HepG2 (cell line): Measurements from ENCODE around the gene TC2N. TPM values are rescaled to one million over a fixed set of nuclear protein-coding genes. Genes with fewer than 3 reads are reported as not detected.

ENCODE experiments used
- ATAC-seq: fragments of 200-7000 bp; cut with Tn5 transposase; 3 replicates; pipeline ENCODE4 v1.9.1; 2020; ENCODE audit warnings: mild to moderate bottlenecking, moderate library complexity
- BruUV-seq: library from RNA; stranded (reverse); fragments of 400-500 nt; replicated peaks from 2 replicates; lab custom pipeline; 2021; lab: Mats Ljungman, UMichigan
- CTCF ChIA-PET: fragments of 300-600 bp; formaldehyde crosslinking; extraction: SDS; loops from one replicate; lab custom pipeline; 2021; ENCODE audit warnings: low total read pairs, inconsistent platforms, low intra/inter-chr PET ratio; lab: Yijun Ruan, JAX
- POLR2A ChIA-PET: fragments of 350-600 bp; sonication (Branson Sonifier 250); formaldehyde crosslinking; loops from one replicate; lab custom pipeline; 2020; ENCODE audit warnings: antibody characterized with exemption, inconsistent platforms; lab: Yijun Ruan, JAX
- DNase-seq: peaks from one replicate; pipeline ENCODE4 v3.0.0-alpha.2; 2015; ENCODE audit warnings: low spot score
- FAIRE-seq: peaks from 3 replicates; lab custom pipeline; 2011; peaks lifted over from hg19 to GRCh38; lab: Jason Lieb, UNC
- H2AFZ ChIP-seq: one replicate; pipeline ENCODE4 v1.6.1; 2011; ENCODE audit warnings: low read length, inconsistent platforms
- H3K27ac ChIP-seq: fragments of 300-600 bp; 3 replicates; pipeline ENCODE4 v1.8.0; 2011; ENCODE audit warnings: mixed run types, mild to moderate bottlenecking, mixed read lengths, low read length, inconsistent platforms; ENCODE audit not compliant: insufficient read depth; ENCODE audit errors: extremely low read length
- H3K27me3 ChIP-seq, 2 experiments: fragments of 200-600 bp in 1 of 2; 2 replicates in 1 of 2; 3 replicates in 1 of 2; pipeline versions ENCODE4 v1.6.0 to v1.8.0; 2011; ENCODE audit warnings: low read length in 2 of 2, mild to moderate bottlenecking in 2 of 2, moderate library complexity in 2 of 2, inconsistent platforms in 1 of 2; ENCODE audit not compliant: insufficient read depth in 2 of 2, control insufficient read depth in 1 of 2
- H3K36me3 ChIP-seq, 2 experiments: fragments of 200-600 bp in 1 of 2; replicated peaks in 1 of 2; 2 replicates in 1 of 2; 3 replicates in 1 of 2; pipeline versions ENCODE4 v1.5.1 to v1.8.0; 2011; ENCODE audit warnings: low read length in 2 of 2, inconsistent platforms in 1 of 2; ENCODE audit not compliant: insufficient read depth in 2 of 2, control insufficient read depth in 1 of 2
- H3K4me1 ChIP-seq: 2 replicates; pipeline ENCODE4 v1.5.1; 2012; ENCODE audit warnings: low read length, inconsistent platforms; ENCODE audit not compliant: insufficient read depth
- H3K4me2 ChIP-seq: 2 replicates; pipeline ENCODE4 v1.6.0; 2011; ENCODE audit warnings: low read depth, low read length, inconsistent platforms
- H3K4me3 ChIP-seq, 3 experiments: fragments of 200-600 bp in 1 of 3; sonication (generic), shearing (Covaris generic) in 1 of 3; replicated peaks in 1 of 3; 2 replicates each; pipeline ENCODE4 v1.5.1; 2011 to 2016; ENCODE audit warnings: low read length in 3 of 3, inconsistent platforms in 2 of 3, low read depth in 2 of 3, mild to moderate bottlenecking in 2 of 3, control low read depth in 1 of 3, mixed read lengths in 1 of 3; ENCODE audit not compliant: insufficient read depth in 1 of 3
- H3K79me2 ChIP-seq: one replicate; pipeline ENCODE4 v1.6.1; 2011; ENCODE audit warnings: low read length, inconsistent platforms; ENCODE audit not compliant: insufficient read depth
- H3K9ac ChIP-seq: 2 replicates; pipeline ENCODE4 v1.6.0; 2011; ENCODE audit warnings: mild to moderate bottlenecking, low read depth, low read length, inconsistent platforms; ENCODE audit not compliant: insufficient read depth
- H3K9me3 ChIP-seq: 2 replicates; pipeline ENCODE4 v1.5.1; 2012; ENCODE audit warnings: mild to moderate bottlenecking, low read length
- H4K20me1 ChIP-seq: 2 replicates; pipeline ENCODE4 v1.6.0; 2011; ENCODE audit warnings: inconsistent platforms, mild to moderate bottlenecking, low read length, moderate library complexity; ENCODE audit not compliant: insufficient read depth
- ELK4 ChIP-seq: sonication (generic); formaldehyde crosslinking; IDR thresholded peaks from 2 replicates; pipeline ENCODE4 v1.9.0; 2021; ENCODE audit warnings: missing genetic modification reagents, borderline replicate concordance
- ERF ChIP-seq: IDR thresholded peaks from 2 replicates; pipeline ENCODE4 v1.6.1; 2018; ENCODE audit warnings: missing biosample characterization, missing genetic modification reagents
- KLF12 ChIP-seq: sonication (generic); formaldehyde crosslinking; IDR thresholded peaks from 2 replicates; pipeline ENCODE4 v1.4.0; 2020; ENCODE audit warnings: missing genetic modification reagents, borderline replicate concordance
- PHB2 ChIP-seq: fragments of 450-650 bp; IDR thresholded peaks from 2 replicates; pipeline ENCODE4 v1.6.1; 2018; ENCODE audit not compliant: partially characterized antibody
- PHF8 ChIP-seq: sonication (generic); formaldehyde crosslinking; IDR thresholded peaks from 2 replicates; pipeline ENCODE4 v1.5.0; 2020; ENCODE audit warnings: missing genetic modification reagents
- POGZ ChIP-seq: sonication (generic); formaldehyde crosslinking; IDR thresholded peaks from 2 replicates; pipeline ENCODE4 v1.4.0; 2020; ENCODE audit warnings: mild to moderate bottlenecking, missing genetic modification reagents
- SKI ChIP-seq: fragments of 450-650 bp; IDR thresholded peaks from one replicate; pipeline ENCODE4 v1.6.1; 2018; ENCODE audit warnings: mild to moderate bottlenecking; ENCODE audit not compliant: partially characterized antibody
- ZMAT5 ChIP-seq: sonication (generic); formaldehyde crosslinking; IDR thresholded peaks from 2 replicates; pipeline ENCODE4 v1.5.0; 2020; ENCODE audit warnings: mild to moderate bottlenecking, low read depth, missing genetic modification reagents, borderline replicate concordance
- ZSCAN22 ChIP-seq: sonication (generic); formaldehyde crosslinking; IDR thresholded peaks from 2 replicates; pipeline ENCODE4 v1.4.0; 2020; ENCODE audit warnings: mild to moderate bottlenecking, missing genetic modification reagents
- WGBS: methylation state at CpG from one replicate; pipeline ENCODE4 v1.1.6; 2017; ENCODE audit warnings: low lambda C conversion rate; 5-methylcytosine and 5-hydroxymethylcytosine counted together
- in situ Hi-C: cut with HindIII; loops from 2 replicates; pipeline ENCODE4 v1.10.0; 2017; ENCODE audit warnings: low pct_unique_long_range_greater_than_20kb; ENCODE audit not compliant: extremely low pct_ligation_motif_present
- intact Hi-C: fragments of 100-400 bp; cut with micrococcal nuclease; formaldehyde crosslinking; loops from one replicate; pipeline ENCODE4 v1.10.0; 2022; ENCODE audit not compliant: unreplicated experiment
- polyA plus RNA-seq, 8 experiments: library from polyadenylated mRNA; depleted of rRNA in 3 of 8; stranded (reverse) in 7 of 8; unstranded in 1 of 8; fragments of >200 nt; fragmentation: Illumina TruSeq in 4 of 8; extraction: Trizol in 4 of 8; gene quantifications; 2 replicates each; pipeline versions ENCODE4 v1.2.1 to v1.2.3, GENCODE V29; 2011 to 2016; ENCODE audit warnings: low read depth in 4 of 8, missing spikeins in 1 of 8, mixed read lengths in 1 of 8; ENCODE audit not compliant: insufficient read depth in 1 of 8
- total RNA-seq, 5 experiments: library from RNA; depleted of rRNA; stranded (reverse); fragments of >200 nt; fragmentation: Illumina TruSeq; extraction: Trizol; gene quantifications; 2 replicates each; pipeline ENCODE4 v1.2.3, GENCODE V29; 2016; ENCODE audit warnings: low read depth in 1 of 5
- TF ChIP-seq, protein P1 (sequence below): sonication (generic); formaldehyde crosslinking; IDR thresholded peaks from 2 replicates; pipeline ENCODE4 v1.4.0; 2020; ENCODE audit warnings: mild to moderate bottlenecking, missing genetic modification reagents

TC2N gene
- total and polyA plus RNA-seq, 2 of the 13 experiments (the other 11 are each of a cell fraction or from before 2014, with no cell fraction given): 0.03 TPM; not detected in 1

DNA sequence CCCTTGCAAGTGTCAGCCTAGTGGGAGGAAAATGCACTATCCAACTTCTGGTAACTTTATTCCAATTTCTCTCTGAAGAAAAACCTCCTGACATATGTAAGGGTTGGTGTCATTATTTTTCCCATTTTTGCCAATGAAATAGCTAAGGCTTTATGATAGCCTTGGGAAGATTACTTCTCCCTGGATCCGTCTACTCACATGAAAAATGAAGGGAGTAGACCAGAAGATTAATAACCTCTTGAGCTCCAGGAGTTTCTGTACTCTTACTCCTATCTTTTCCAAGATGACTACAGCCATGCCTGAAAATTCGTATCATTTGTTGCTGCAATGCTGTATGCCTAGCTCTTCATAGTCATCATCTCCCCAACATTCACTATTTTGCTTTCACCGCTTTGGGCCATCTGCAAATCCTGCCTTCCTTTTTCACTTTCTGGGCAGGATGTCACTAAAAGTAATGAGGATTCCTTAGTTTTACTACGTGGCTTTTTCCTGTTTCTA lies 18.8 kb downstream of the TC2N start:
- intact Hi-C loops: no loop called here
- H2AFZ ChIP-seq: no peak overlapping the region
- in situ Hi-C loops: no loop called here
- no peak overlapping the region for H3K4me3 ChIP-seq
- no peaks in the 10 kb centered on the region for H3K36me3 ChIP-seq
- H3K27ac ChIP-seq: no peak overlapping the region
- peaks cover 0 to 3% of the 10 kb centered on the region in 2 experiments; a peak in 1 of 5 replicates for H3K27me3 ChIP-seq
- H3K9me3 ChIP-seq: no peaks in the 10 kb centered on the region
- H3K4me1 ChIP-seq: no peaks in the 10 kb centered on the region
- no peak overlapping the region for H3K4me2 ChIP-seq
- FAIRE-seq (no peak), ATAC-seq (no peak), DNase-seq (no peak)
- BruUV-seq: no TSS peak
- TF ChIP-seq ZMAT5 (CRISPR knock-in tag) (no peak), PHB2 (no peak), ERF (CRISPR knock-in tag) (no peak), PHF8 (CRISPR knock-in tag) (no peak), ZSCAN22 (CRISPR knock-in tag) (no peak)
- ChIA-PET POLR2A (no interaction called here), CTCF (no interaction called here)
- H4K20me1 ChIP-seq: no peaks in the 10 kb centered on the region
- H3K79me2 ChIP-seq: no peaks in the 10 kb centered on the region
- H3K9ac ChIP-seq: no peak overlapping the region
- WGBS: 3% methylated on average over 4 of the region's 4 CpGs

DNA sequence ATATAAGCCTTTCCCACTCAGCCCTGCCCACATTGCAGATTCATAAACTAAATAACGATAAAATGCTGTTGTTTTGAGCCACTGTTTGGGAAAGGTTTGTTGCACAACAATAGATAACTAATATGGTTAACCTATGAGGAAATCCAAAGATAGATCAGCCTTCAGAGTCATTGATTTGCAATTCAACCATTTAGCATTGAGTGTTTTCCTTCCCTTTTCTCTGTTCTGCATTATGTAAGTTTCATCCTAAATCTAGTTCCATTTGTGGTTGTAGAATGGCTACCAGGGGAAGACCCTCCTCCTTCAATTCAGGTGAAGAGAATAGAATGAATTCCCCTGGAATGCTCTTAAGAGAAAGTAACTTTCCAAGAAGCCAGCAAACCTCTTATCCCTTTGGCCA lies 19.6 kb downstream of the TC2N start:
- no peak for TF ChIP-seq POGZ (CRISPR knock-in tag)
- no peak for TF ChIP-seq KLF12
- TF ChIP-seq ELK4 (CRISPR knock-in tag): no peak
- TF ChIP-seq, protein P1, sequence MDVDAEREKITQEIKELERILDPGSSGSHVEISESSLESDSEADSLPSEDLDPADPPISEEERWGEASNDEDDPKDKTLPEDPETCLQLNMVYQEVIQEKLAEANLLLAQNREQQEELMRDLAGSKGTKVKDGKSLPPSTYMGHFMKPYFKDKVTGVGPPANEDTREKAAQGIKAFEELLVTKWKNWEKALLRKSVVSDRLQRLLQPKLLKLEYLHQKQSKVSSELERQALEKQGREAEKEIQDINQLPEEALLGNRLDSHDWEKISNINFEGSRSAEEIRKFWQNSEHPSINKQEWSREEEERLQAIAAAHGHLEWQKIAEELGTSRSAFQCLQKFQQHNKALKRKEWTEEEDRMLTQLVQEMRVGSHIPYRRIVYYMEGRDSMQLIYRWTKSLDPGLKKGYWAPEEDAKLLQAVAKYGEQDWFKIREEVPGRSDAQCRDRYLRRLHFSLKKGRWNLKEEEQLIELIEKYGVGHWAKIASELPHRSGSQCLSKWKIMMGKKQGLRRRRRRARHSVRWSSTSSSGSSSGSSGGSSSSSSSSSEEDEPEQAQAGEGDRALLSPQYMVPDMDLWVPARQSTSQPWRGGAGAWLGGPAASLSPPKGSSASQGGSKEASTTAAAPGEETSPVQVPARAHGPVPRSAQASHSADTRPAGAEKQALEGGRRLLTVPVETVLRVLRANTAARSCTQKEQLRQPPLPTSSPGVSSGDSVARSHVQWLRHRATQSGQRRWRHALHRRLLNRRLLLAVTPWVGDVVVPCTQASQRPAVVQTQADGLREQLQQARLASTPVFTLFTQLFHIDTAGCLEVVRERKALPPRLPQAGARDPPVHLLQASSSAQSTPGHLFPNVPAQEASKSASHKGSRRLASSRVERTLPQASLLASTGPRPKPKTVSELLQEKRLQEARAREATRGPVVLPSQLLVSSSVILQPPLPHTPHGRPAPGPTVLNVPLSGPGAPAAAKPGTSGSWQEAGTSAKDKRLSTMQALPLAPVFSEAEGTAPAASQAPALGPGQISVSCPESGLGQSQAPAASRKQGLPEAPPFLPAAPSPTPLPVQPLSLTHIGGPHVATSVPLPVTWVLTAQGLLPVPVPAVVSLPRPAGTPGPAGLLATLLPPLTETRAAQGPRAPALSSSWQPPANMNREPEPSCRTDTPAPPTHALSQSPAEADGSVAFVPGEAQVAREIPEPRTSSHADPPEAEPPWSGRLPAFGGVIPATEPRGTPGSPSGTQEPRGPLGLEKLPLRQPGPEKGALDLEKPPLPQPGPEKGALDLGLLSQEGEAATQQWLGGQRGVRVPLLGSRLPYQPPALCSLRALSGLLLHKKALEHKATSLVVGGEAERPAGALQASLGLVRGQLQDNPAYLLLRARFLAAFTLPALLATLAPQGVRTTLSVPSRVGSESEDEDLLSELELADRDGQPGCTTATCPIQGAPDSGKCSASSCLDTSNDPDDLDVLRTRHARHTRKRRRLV: no peak
- no peak for TF ChIP-seq SKI
- no peaks in the 10 kb centered on the region for H3K79me2 ChIP-seq
- 0% methylated on average over 1 of the region's 1 CpG for WGBS
- FAIRE-seq (no peak), DNase-seq (no peak), ATAC-seq (no peak)
- no TSS peak for BruUV-seq
- H3K27ac ChIP-seq: no peak overlapping the region
- no peak overlapping the region for H2AFZ ChIP-seq
- ChIA-PET CTCF (no interaction called here), POLR2A (no interaction called here)
- H3K36me3 ChIP-seq: no peaks in the 10 kb centered on the region
- H4K20me1 ChIP-seq: no peaks in the 10 kb centered on the region
- peaks cover 0 to 3% of the 10 kb centered on the region in 2 experiments; a peak in 2 of 5 replicates for H3K27me3 ChIP-seq
- intact Hi-C loops (no loop called here), in situ Hi-C loops (no loop called here)
- H3K9ac ChIP-seq: no peak overlapping the region
- H3K4me1 ChIP-seq: no peaks in the 10 kb centered on the region
- H3K4me2 ChIP-seq: no peak overlapping the region
- H3K9me3 ChIP-seq: no peaks in the 10 kb centered on the region
- H3K4me3 ChIP-seq: no peak overlapping the region
